OCI-LY3 (cell line): ENCODE data around the gene MAP1LC3C.
"Not testable (repeated sequence)": the region's sequence is repeated elsewhere in the genome, so short reads cannot be mapped to it uniquely, and the experiment has no call there.

Experiments used
- H2AFZ ChIP-seq: fragments of 200-600, 300-600 bp; shearing (Covaris generic); 2 replicates; pipeline ENCODE4 v1.6.0; 2014; ENCODE audit warnings: antibody characterized with exemption, low read depth, low read length
- H3K27ac ChIP-seq: fragments of 200-600, 300-600 bp; sonication (generic); 2 replicates; pipeline ENCODE4 v1.5.1; 2014; ENCODE audit warnings: mild to moderate bottlenecking, low read length, moderate library complexity, mixed read lengths
- H3K27me3 ChIP-seq: fragments of 200-600, 300-600 bp; sonication (generic); 2 replicates; pipeline ENCODE4 v1.6.1; 2014; ENCODE audit warnings: low read depth, low read length, mixed read lengths
- H3K36me3 ChIP-seq: fragments of 200-600, 300-600 bp; sonication (generic); replicated peaks from 2 replicates; pipeline ENCODE3; 2014; ENCODE audit warnings: low read depth, low read length, mixed read lengths
- H3K4me1 ChIP-seq: fragments of 300-600, 200-600 bp; sonication (generic); 2 replicates; pipeline ENCODE4 v1.6.1; 2014; ENCODE audit warnings: low read length, mixed read lengths
- H3K4me2 ChIP-seq: fragments of 200-600, 300-600 bp; sonication (generic); 2 replicates; pipeline ENCODE4 v1.6.1; 2014; ENCODE audit warnings: low read length, mixed read lengths
- H3K4me3 ChIP-seq: fragments of 300-600, 200-600 bp; sonication (generic); 2 replicates; pipeline ENCODE4 v1.5.1; 2014; ENCODE audit warnings: antibody characterized with exemption, mild to moderate bottlenecking, low read length, moderate library complexity
- H3K79me2 ChIP-seq: fragments of 300-600, 200-600 bp; shearing (Covaris generic); 2 replicates; pipeline ENCODE4 v1.6.1; 2014; ENCODE audit warnings: mild to moderate bottlenecking, low read length, mixed read lengths
- H3K9ac ChIP-seq: fragments of 300-600, 200-600 bp; shearing (Covaris generic); 2 replicates; pipeline ENCODE4 v1.6.0; 2014; ENCODE audit warnings: mild to moderate bottlenecking, low read length, moderate library complexity
- H3K9me3 ChIP-seq: fragments of 200-600, 300-600 bp; shearing (Covaris generic); 2 replicates; pipeline ENCODE4 v1.6.1; 2014; ENCODE audit warnings: low read length, mixed read lengths; ENCODE audit not compliant: insufficient read depth
- H4K20me1 ChIP-seq: fragments of 200-600, 300-600 bp; sonication (generic); 2 replicates; pipeline ENCODE4 v1.6.1; 2016; ENCODE audit warnings: low read length, mixed read lengths; ENCODE audit not compliant: insufficient read depth
- EZH2phosphoT487 ChIP-seq: fragments of 200-600 bp; shearing (Covaris generic); IDR thresholded peaks from 2 replicates; pipeline ENCODE4 v1.6.1; 2018; ENCODE audit warnings: antibody characterized with exemption, mixed run types, low read depth
- TF ChIP-seq, protein P1 (sequence below): fragments of 200-600, 300-600 bp; sonication (generic); IDR thresholded peaks from 2 replicates; pipeline ENCODE4 v1.5.1; 2014; ENCODE audit warnings: antibody characterized with exemption, low read length, low read depth

Gene MAP1LC3C

DNA sequence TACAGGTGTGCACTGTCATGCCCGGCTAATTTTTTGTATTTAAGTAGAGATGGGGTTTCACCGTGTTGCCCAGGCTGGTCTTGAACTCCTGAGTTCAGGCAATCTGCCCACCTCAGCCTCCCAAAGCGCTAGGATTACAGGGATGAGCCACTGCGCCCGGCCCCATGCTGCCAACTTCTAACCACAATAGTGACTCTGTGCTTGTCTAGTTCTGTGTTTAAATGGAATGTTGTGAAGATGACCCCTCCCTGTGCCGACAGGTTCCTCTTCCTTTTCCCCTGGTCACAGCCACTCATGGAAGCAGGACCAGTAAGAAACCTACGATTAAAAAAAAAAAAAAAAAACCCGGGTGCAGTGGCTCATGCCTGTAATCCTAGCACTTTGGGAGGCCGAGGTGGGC, 4.7 kb downstream of the MAP1LC3C start:
- no peak overlapping the region for H3K4me3 ChIP-seq
- H2AFZ ChIP-seq = no peak overlapping the region
- H3K4me1 ChIP-seq = no peaks in the 10 kb centered on the region
- no peak overlapping the region for H3K9ac ChIP-seq
- no peak overlapping the region for H3K4me2 ChIP-seq
- no peak for TF ChIP-seq EZH2phosphoT487
- TF ChIP-seq, protein P1, sequence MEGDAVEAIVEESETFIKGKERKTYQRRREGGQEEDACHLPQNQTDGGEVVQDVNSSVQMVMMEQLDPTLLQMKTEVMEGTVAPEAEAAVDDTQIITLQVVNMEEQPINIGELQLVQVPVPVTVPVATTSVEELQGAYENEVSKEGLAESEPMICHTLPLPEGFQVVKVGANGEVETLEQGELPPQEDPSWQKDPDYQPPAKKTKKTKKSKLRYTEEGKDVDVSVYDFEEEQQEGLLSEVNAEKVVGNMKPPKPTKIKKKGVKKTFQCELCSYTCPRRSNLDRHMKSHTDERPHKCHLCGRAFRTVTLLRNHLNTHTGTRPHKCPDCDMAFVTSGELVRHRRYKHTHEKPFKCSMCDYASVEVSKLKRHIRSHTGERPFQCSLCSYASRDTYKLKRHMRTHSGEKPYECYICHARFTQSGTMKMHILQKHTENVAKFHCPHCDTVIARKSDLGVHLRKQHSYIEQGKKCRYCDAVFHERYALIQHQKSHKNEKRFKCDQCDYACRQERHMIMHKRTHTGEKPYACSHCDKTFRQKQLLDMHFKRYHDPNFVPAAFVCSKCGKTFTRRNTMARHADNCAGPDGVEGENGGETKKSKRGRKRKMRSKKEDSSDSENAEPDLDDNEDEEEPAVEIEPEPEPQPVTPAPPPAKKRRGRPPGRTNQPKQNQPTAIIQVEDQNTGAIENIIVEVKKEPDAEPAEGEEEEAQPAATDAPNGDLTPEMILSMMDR = no peak
- no peak overlapping the region for H3K27ac ChIP-seq
- H3K79me2 ChIP-seq = no peaks in the 10 kb centered on the region
- H3K36me3 ChIP-seq = no peaks in the 10 kb centered on the region
- no peaks in the 10 kb centered on the region for H3K27me3 ChIP-seq
- no peaks in the 10 kb centered on the region for H3K9me3 ChIP-seq
- H4K20me1 ChIP-seq = no peaks in the 10 kb centered on the region

DNA sequence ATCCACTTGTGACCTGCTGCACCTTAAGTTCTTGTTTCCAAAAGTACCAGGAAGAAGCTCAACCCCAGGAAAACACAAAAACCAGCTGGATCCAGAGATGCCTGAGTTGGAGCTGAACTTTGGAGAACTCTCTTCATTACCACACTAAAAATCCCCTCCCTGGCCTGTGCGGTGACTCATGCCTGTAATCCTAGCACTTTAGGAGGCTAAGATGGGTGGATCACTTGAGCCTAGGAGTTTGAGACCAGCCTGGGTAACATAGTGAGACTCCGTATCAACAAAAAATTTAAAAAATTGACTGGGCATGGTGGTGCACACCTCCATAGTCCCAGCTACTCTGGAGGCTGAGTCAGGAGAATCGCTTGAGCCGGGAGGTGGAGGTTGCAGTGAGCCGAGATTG, 6.2 kb downstream of the MAP1LC3C start:
- H3K4me1 ChIP-seq = no peaks in the 10 kb centered on the region

DNA sequence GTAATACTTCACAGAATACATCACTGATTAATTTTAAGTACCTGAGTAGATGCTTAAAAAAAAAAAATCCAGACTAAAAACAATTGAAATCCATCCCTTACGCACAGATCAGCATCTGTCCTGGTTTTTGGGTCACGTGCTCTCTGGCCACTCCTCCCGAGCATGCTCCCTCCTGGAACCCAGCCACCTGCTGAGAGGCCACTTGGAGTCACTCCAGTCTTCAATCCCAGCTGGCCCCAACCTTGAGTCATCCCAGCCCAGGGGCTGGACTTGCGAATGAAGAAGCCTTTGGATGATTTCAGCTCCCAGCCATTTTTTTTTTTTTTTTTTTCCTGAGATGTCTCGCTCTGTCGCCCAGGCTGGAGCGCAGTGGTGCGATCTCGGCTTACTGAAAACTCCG, 8.9 kb downstream of the MAP1LC3C start:
- H3K36me3 ChIP-seq = no peaks in the 10 kb centered on the region

More for the DNA sequence above, 6.2 kb downstream of the MAP1LC3C start:
- Histone ChIP-seq H4K20me1 (no peaks in the 10 kb centered on the region), H3K9me3 (no peaks in the 10 kb centered on the region), H3K9ac (no peak overlapping the region), H3K4me3 (no peak overlapping the region), H2AFZ (no peak overlapping the region), H3K27me3 (no peaks in the 10 kb centered on the region), H3K79me2 (no peaks in the 10 kb centered on the region), H3K4me2 (no peak overlapping the region), H3K27ac (no peak overlapping the region), H3K36me3 (no peaks in the 10 kb centered on the region)
- TF ChIP-seq, protein P1 = no peak
- TF ChIP-seq EZH2phosphoT487 = no peak

DNA sequence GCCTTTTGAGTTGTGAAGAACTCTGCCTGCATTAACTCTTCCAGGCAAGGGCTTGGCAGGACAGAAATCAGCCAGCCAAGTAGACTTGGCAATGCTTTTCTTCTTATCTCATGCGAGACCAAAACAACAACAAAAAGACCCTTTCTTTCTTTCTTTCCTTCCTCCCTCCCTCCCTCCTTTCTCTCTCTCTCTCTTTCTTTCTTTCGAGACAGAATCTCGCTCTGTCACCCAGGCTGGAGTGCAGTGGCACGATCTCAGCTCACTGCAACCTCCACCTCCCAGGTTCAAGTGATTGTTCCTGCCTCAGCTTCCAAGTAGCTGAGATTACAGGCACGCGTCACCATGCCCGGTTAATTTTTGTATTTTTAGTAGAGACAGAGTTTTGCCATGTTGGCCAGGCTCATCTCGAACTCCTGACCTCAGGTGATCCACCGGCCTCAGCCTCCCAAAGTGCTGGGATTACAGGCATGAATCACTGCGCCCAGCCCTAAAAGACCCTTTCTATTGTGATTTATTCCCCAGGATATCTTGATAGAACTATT, 10.4 kb downstream of the MAP1LC3C start:
- not testable (repeated sequence) for H3K36me3 ChIP-seq, H3K9ac ChIP-seq, H3K27ac ChIP-seq, H2AFZ ChIP-seq, H3K4me1 ChIP-seq, H3K79me2 ChIP-seq, H4K20me1 ChIP-seq, H3K4me3 ChIP-seq, H3K27me3 ChIP-seq, H3K9me3 ChIP-seq, H3K4me2 ChIP-seq

More for the DNA sequence above, 8.9 kb downstream of the MAP1LC3C start:
- Histone ChIP-seq H3K4me1 (no peaks in the 10 kb centered on the region), H4K20me1 (no peaks in the 10 kb centered on the region), H3K4me2 (no peak overlapping the region), H3K4me3 (no peak overlapping the region), H3K9ac (no peak overlapping the region), H3K27me3 (no peaks in the 10 kb centered on the region), H3K79me2 (no peaks in the 10 kb centered on the region), H2AFZ (no peak overlapping the region), H3K9me3 (no peaks in the 10 kb centered on the region), H3K27ac (no peak overlapping the region)
- TF ChIP-seq, protein P1 = no peak
- TF ChIP-seq EZH2phosphoT487 = no peak
